Right lobe of liver (tissue), 4 donors: Measurements from ENCODE around the gene ACTN1.

Experiments used
- CTCF ChIP-seq, 4 donors: fragments of 200-600 bp in 3 of 4; fragments of 450-650 bp in 1 of 4; IDR thresholded peaks; one replicate each; pipeline versions ENCODE4 v1.5.1 to v1.8.0; 2016 to 2022; ENCODE audit warnings: antibody characterized with exemption in 4 of 4, mild to moderate bottlenecking in 2 of 4
- POLR2A ChIP-seq: fragments of 450-650 bp; IDR thresholded peaks from one replicate; pipeline ENCODE4 v1.6.1; 2017; ENCODE audit warnings: antibody characterized with exemption, mild to moderate bottlenecking
- donor health status: DM: no; HTN: no; CAD: no.
- donor health status: DM: no; HTN: no; CAD: no.
- donor health status: DM: no; HTN: yes; CAD: no.

- TF ChIP-seq CTCF (IDR thresholded peaks at IDR 0.05) (no peak), POLR2A (no peak)
Measured at GRCh38 chr14:68955851-68956179, 23.3 kb downstream of the ACTN1 start.
